Activated CD8-positive, alpha-beta memory T cell treated with anti-CD3 and anti-CD28 coated beads, Interleukin-2, amount 50 U/mL, for 4 hours (primary cell): ENCODE results near the gene TNFSF13B.
"Not testable (repeated sequence)": the region's sequence is repeated elsewhere in the genome, so short reads cannot be mapped to it uniquely, and the experiment has no call there.

Experiments used
- DNase-seq: peaks from one replicate; pipeline ENCODE4 v3.0.0-alpha.2; 2020

The TNFSF13B gene

DNA sequence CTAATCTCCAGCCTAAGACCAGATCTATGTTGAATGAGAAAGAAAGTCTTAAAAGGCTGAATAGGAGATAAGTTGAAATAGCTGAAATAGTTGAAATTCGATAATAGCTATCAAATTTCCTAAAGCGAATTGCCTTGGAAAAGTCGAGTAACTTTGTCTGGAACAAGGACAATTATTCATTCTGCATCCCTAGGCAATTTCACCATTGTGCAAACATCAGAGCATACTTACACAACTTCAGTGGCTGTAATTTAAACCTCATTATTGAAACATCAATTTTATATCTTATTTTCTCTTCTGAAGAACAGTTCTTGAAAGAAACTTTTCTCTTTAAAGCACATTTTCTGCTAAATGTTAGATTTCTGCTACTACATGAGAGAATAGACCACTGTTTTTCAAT lies 13.6 kb downstream of the TNFSF13B start:
- no peak for DNase-seq

DNA sequence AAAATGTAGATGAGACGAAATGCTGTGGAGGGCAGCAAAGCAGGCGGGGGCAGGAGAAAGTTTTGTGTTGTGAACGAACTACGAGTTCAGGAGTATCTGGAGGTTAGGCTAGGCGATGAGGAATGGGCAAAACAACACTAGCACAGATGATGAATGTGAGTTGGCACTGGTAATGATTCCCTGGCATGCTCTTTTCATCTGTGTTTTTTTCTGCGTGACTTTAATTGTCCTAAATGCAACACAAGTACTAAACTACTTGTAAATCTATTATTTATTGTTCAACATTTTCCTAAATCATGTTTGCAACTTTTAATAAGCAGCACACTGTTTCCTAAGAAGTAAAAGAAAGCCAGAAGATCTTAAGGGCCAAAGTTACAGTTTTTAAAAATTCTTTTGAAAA lies 19.2 kb downstream of the TNFSF13B start:
- no peak for DNase-seq

DNA sequence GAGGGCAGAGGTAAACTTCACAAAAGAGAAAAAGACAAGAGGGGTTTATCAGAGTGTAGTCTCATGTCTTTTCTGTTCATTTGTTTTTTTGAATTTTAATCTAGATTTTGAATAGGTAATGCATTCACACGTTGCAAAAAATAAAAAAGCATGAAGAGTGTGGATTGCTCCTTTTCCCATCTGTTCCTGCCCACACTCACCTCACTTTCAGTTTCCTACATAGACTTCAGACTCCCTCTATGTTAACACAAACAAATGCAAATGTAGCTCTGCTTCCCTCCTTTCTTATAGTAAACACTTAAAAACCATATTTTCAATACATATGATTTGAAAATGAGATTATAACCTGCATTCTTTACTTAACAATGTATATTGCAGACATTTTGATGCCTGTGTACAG lies 20.3 kb downstream of the TNFSF13B start:
- DNase-seq = no peak

DNA sequence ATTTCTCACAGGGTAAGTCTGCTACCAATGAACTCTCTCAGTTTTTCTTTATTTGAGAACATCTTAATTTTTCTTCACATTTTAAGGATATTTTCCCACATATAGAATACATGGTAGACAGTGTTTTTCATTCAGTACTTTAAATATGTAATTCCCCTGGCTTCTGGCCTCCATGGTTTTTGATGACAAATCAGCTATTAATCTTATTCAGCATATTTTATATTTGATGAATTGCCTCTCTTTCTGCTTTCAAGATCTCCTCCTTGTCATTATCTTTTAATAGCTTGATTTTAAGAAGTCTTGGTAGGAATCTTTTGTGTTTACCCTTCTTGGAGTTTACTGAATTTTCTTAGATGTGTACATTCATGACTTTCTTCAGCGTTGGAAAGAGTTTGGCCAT lies 27.6 kb downstream of the TNFSF13B start:
- no peak for DNase-seq

DNA sequence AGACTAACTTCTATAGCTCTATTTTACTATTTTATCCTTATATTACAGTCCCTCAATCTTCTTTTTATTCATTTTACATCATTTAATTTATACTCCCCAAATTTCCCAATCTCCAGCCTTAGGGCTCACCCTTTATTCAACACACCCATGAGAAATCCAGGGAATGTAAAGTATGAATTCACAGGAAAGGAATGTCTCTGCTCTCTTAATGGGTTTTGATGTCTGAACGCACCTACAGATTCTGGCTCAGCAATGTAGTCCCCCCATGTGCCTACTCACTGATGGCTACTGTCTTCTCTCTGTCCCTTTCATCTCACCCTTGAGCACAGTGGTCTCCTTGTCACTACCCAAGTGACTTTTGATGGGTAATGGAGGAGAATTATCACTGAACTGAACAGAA lies 32.8 kb downstream of the TNFSF13B start:
- DNase-seq = no peak

DNA sequence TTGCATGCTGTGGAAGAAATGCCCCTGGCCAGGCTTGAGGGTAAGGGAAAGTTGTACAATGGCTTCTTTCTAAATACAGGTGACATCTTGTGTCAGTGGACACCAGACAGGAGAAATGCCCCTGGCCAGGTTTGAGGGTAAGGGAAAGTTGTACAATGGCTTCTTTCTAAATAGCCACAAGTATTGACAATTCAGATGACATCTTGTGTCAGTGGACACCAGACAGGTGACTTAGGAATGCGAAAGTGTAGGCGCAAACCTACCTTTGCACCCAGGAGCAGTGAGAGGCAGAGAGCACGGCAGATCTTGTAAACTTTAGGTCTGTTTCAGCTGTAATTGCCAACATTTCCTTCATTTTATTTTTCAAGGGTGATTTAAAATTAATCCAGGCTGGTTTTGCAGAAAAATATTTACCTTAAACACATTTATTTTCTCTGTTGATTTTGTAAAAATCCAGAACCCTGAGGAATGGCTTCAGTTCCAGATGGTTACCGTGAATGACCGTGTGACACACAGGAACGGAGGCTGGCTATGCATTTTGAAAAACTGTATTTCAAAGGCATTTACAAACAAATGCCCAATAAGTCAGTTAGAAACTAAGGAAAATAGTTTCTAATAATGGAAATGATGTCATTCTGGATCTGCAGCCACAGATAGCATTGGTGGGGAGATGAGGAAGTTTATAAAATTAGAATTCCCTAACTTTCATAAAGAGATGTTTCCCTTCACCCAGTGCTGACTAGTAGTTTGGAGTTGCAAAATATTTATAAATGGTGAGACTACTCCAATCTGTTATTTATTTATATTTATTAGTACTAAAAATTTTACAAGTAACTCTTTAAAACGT lies 34.9 kb downstream of the TNFSF13B start:
- DNase-seq = no peak

DNA sequence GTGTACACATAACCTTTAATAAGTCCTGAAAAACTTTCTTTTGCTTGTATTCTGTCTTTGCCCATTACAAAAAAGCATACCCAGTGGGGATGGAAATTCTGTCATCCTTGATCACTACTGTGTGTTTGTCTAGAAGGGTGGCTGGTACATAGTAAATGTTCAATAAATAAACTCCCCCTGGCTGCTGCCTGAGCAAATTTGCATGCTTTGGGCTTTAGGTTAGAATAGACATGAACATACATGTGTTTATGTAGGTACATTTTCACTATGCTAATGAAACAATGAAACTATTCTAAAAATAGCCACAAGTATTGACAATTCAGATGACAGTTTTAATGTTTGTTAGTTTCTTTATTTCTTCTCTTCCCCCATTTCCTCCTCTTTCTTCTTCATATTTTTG lies 36.1 kb downstream of the TNFSF13B start:
- no peak for DNase-seq

DNA sequence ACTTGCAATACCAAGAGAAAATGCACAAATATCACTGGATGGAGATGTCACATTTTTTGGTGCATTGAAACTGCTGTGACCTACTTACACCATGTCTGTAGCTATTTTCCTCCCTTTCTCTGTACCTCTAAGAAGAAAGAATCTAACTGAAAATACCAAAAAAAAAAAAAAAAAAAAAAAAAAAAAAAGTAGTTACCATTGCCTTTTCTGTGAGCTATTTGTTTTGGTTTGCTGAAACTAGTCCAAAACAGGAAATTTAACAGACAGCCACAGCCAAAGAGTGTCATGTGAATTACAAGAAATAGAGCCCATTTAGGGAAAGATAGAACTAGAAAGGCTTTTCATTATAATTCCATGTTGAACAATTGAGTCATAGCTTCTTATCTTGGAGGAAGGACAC lies 37.3 kb downstream of the TNFSF13B start:
- DNase-seq = no peak

DNA sequence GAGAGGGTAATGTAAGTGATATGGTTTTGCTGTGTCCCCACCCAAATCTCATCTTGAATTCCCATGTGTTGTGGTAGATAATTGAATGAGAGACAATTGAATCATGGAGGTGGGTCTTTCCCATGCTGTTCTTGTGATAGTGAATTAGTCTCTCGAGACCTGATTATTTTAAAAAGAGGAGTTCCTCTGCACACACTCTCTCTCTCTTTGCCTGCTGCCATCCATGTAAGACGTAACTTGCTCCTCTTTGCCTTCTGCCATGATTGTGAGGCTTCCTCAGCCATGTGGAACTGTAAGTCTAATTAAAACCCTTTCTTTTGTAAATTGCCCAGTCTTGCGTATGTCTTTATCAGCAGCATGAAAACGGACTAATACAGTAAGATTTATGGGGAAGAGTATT lies 42.1 kb downstream of the TNFSF13B start:
- not testable (repeated sequence) for DNase-seq

DNA sequence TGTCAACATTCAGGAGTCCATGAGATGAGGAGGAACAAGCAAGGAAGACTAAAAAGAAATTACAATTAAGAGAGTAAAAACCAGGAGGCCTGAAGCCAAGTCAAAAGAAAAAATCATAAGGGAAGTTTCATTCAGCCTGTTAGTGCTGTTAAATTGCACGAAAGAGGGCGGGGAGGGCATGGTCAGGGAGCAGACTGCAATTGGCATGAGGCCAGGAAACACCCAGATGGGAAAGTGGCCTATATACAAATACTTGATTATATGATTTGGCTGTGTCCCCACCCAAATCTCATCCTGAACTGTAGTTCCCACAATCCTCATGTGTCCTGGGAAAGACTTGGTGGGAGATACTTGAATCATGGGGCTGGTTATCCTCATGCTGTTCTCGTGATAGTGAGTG lies 43.9 kb downstream of the TNFSF13B start:
- DNase-seq = no peak

DNA sequence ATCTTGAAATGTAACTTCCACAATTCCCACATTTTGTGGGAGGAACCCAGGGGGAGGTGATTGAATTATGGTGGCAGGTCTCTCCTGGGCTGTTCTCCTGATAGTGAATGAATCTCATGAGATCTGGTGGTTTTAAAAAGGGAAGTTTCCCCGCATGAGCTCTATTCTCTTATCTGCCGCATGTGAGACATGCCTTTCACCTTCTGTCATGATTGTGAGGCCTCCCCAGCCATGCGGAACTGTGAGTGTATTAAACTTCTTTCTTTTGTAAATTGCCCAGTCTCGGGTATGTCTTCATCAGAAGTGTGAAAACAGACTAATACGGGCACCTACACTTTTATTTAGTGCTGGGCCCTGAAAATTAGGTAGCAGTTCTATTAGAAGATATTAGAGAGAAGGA lies 45.8 kb downstream of the TNFSF13B start:
- DNase-seq = no peak

DNA sequence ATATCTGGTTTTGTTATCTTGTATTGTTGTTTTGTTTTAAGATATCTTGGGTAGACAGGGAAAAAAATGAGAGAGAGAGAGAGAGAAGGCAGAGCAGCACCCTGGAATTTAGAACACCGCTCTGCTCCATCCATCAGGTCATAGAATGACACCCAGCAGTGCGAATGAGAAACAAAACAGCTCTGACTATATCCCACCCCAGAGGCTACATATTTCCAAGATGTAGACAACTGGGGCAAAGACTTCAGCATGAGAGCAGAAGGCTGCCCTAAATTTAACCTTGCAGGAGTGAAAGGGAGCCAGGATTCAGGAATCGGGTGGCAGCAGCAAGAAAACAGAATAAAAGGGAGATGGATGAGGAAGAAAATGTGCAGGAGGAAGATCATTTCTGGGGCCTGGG lies 46.5 kb downstream of the TNFSF13B start:
- no peak for DNase-seq

DNA sequence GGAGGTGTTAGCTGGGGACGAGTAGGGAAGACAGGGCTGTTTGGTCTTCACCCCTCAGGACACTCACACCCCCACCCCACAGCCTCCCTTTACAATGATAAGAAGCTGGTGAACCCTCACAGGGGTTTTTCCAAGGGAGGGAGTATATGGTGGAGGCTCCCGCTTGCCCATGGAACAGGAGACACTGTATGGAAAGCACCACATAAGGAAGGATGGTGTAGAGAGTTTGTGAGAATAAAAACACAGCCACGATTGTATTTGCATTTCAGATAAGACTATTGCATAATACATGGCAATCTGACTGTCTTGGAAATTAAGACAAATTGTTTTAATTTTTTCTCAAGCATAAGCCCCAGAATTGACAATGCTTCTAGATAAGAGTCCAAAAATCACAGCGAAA lies 46.9 kb downstream of the TNFSF13B start:
- no peak for DNase-seq

DNA sequence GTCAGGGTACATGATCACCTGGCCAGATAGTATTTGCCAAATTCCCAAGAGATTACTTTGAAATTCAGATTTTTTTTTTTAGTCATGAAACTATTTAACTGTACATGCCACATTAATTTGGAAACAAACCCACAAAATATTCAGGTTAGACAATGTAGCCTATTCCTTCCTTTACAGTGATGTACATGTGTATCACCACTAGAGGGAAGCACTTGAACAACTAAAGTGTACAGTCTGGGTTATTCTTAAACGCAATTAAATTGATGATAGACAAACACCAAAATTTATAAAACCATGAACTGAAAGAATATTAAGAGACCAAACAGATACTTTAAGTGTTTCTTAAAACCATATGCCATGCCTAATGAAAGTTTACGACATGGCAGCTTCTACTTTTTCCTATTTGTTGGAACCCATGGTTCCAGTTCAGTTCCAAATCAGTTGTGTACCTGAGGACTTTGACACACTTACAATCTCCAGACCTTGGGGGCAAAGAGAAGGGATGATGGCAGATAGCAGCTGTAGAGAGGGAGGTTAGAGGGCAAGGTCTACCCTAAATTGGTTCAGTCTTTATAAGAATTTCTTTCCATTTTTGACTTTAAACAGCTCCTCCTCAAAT lies 52.8 kb downstream of the TNFSF13B start:
- no peak for DNase-seq

DNA sequence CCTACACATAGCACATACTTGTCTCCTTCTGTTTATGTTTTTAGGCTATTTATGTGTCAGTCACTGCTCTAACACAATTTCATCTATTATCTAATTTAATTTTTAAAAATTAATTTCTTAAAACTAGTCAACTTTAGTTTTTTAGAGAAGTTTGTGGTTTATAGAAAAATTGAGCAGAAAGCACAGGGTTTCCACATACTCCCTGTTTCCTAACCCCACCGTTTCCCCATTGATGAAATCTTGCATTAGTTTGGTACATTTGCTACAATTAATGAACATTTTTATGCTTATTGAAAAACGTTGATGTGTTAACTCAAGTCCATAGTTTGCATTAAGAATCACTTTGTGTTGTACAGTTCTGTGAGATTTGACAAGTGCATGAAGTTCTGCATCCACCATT lies 53.5 kb downstream of the TNFSF13B start:
- no peak for DNase-seq

DNA sequence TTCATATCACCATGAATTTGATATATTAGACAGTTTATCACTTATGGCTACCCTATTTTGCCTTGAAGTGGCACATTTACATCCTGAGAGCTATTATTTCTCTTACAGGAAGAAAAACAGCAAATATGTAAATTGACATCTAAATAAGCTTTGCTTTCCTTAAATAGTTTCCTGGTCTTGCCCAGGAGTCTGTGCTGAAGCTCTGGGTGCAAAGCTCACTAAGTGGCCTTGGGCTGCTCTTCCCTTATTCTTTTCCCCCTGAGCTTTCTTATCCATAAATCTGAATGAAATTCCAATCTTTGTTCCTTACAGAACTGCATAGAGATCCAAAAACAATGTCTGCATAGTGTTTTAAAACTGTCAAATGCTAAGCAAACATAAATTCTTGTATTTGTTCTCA lies 56.3 kb downstream of the TNFSF13B start:
- DNase-seq = no peak

DNA sequence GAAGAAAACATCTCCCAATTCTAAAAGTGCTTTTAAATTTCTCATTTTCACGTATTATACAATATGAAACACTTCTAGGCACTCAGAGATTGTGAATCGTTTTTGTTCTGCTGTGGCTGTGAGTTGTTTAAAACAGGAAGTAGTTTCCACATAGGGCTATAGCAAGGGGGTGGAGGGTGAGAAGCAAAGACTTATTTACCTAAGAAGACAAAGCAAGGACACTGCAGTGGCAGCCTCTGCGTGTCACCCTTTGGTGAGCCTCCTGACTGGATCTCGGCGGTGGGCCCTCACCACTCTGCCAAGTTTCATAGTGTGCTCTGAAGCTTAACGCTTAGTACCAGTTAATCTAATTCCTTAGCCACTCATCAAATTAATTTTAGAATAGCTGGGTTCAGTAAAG lies 56.8 kb downstream of the TNFSF13B start:
- DNase-seq = no peak

DNA sequence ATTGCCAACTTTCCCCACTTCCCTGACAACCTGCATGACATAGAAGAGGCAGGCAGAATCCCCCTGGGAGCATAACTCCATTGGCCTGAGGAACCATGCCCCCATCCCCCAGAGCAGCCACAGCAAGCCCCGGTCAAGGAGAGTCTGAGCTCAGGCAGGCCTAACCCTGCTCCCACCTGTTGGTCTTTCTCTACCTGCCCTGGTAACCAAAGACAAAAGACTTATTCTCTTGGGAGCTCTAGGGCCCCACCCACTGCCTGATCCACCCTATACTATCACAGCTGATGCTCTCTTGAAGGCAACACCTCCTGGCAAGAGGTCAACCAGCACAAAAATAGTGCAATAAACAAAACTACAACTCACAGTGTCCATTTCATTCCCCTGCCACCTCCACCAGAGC lies 59.3 kb downstream of the TNFSF13B start:
- no peak for DNase-seq

DNA sequence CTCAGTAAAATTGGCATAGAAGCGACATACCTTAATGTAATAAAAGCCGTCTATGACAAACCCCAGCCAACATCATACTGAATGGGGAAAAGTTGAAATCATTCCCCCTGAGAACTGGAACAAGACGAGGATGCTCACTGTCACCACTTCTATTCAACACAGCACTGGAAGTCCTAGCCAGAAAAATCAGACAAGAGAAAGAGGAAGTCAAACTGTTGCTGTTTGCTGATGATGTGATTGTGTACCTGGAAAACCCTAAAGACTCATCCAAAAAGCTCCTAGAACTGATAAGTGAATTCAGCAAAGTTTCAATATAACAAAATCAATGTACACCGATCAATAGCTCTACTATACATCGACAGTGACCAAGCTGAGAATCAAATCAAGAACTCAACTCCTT lies 63.3 kb downstream of the TNFSF13B start:
- no peak for DNase-seq

DNA sequence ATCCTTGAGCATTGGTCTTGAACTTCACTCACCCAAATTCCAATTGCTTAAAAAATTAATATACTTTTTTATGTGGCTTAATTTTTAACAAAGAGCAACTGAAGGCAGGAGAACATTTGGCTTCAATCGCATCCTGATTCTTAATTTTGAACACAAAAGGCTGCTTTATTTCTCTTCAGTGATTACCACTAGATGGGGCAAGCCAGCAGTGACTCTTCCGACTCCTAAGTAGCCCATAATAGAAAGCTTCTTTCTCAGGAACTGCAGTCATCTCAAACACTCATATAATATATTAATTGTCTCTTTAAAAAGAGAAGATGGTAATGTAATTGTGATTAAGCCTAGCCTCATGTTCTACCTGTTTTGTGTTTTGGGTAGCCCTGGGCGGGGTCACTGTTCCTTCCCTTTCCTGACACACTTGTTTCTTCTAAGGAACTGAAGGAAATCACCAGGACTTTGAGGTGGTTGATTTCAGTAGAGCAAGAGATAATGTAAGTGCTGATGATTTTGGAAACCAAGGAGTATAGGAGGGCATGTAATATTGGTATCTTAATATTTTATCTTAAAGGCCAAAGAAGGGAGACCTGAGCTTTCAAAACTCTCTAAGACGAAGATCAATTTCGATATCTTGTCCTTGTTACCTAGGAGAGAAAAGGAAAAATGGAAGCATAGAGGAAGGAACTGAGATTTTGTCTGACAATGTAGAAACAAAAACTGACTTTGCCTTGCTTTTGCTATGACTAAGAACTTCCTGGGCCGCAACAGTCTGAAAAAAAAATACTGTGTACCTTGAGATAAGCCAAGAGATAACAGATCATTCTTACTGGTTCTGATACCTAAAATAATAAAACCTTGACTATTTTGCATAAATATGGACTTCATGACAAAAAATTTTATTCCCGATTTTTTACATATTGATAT lies 73.1 kb downstream of the TNFSF13B start:
- DNase-seq = no peak

DNA sequence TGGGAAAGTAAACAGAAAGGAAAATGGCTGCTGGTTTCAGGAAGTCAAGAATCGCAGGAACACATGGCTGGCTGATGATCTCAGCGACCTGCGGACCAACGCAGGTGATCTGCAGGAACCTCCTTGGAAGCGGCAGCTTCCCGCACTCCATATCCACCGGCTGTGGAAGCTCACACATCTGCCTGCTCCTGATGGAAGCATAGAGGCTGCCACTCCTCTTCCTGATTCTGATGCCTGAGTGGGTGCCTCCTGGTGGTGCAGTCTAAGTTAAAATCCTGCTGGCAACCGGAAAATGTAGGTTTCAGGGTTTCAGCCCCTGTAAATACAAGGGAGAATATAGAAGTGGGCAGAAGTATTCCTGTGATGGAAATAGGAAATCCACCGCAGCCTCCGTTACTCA lies 75.5 kb downstream of the TNFSF13B start:
- DNase-seq = no peak

DNA sequence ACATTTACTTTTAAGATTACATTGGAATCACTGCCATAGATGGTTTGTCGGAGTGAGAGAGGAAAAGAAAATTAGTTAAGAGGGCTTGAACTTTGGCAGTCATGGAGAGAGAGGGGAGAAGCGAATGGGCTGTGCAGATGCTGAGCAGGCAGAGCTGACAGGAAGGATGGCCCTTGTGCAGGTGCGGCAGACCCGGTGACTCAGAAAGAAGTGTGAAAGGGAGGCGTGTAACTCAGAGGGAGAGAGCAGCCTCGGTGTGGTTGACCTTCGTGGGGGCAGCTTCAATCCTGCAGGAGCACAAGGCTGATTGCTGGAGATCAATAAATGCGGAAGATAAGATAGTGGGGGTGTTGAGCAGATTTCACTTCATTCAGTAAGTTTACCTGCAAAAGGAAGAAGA lies 76.9 kb downstream of the TNFSF13B start:
- DNase-seq = peak; percentile 14

DNA sequence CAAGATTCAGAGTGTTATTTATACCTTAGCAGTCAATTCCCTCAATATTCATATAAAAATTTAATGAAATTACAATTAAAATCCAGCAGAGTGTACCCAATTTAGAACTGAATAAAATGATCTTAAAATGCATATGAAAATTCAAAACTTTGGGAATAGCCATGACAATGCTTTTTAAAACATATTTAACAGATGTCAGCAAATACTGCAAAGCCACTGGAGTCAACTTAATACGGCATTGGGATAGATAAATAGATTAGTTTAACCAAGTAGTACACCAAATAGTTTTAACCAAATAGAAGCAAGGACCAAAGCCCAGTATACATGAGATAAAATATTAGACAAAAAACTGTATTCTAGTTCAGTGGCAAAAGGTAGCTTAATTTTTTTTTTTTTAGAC lies 79.8 kb downstream of the TNFSF13B start:
- DNase-seq = no peak

DNA sequence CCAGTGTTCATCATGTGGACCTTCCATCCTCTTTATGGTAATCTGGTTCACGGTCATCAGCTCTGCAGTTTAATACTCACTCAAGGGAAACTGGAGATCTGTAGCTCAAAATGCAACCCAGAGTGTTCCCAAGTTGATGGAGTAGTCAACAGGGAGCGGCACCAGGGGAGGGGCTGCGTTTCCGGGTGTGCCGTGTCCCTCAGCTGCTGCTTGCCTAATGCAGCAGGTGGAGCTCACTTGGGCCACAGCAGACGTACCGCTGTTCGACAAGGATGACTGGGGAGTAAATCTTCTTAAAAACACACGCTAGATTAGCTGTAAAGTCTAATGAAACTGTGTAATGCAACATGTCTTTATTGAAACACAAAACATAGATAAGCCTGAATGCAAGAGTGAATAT lies 81.1 kb downstream of the TNFSF13B start:
- DNase-seq = no peak
